ENCODE results near the gene NKX1-2. TPM values are rescaled to one million over a fixed set of nuclear protein-coding genes. Genes with fewer than 3 reads are reported as not detected.

Gene NKX1-2
- total RNA-seq, 2 experiments from 2014 or later = not detected

DNA sequence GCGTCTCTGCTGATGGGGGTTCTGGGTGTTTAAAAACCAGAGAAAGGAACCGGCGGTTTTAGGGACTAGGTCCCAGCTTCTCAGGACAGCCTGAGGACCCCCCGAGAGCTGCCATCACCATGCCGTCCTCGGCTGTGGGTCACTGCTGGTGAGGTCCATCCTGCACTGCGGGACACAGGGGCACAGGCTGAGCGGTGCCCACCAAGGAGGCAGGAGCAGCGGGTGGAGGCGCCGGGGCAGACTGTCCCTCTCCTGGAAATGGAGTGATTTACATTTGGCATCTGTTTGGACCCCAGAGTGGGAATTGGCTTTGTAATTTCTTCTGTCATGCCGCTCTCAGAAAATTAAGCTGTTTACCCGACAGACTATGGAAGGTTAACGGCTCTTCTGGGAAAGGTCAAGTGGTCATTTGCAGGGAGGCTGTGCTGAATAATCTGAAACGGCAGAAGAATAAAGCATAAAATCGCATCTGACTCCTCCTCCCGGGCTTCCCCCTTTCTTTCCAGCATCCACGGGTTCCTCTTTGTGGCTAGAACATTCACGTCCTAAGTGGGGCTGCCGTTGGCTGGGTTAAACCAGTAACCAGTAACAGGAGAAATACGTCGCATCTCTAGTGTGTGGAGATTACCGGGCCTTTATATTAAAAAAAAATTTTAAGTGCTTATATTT is 43.5 kb upstream of the NKX1-2 start:
- no peak for DNase-seq (ENCODE audit: low spot score)
- no peaks in the 10 kb centered on the region for H3K36me3 ChIP-seq (ENCODE audit: insufficient read depth, low read length)
- no TSS peak for BruUV-seq (replicated peaks)
- H3K4me1 ChIP-seq (ENCODE audit: insufficient read depth, low read length, poor library complexity, severe bottlenecking) = peaks cover 9% of the 10 kb centered on the region
- no peak overlapping the region for H3K4me3 ChIP-seq (ENCODE audit: low read depth, low read length, poor library complexity, severe bottlenecking)
- no peak overlapping the region for H3K27ac ChIP-seq (ENCODE audit: low read depth, low read length, poor library complexity, severe bottlenecking)
- H3K4me2 ChIP-seq (ENCODE audit: low read length) = no peak overlapping the region
- no peak for TF ChIP-seq EZH2phosphoT487 (IDR thresholded peaks at IDR 0.05; ENCODE audit: borderline replicate concordance, low read depth, low read length)
- TF ChIP-seq, protein P1, sequence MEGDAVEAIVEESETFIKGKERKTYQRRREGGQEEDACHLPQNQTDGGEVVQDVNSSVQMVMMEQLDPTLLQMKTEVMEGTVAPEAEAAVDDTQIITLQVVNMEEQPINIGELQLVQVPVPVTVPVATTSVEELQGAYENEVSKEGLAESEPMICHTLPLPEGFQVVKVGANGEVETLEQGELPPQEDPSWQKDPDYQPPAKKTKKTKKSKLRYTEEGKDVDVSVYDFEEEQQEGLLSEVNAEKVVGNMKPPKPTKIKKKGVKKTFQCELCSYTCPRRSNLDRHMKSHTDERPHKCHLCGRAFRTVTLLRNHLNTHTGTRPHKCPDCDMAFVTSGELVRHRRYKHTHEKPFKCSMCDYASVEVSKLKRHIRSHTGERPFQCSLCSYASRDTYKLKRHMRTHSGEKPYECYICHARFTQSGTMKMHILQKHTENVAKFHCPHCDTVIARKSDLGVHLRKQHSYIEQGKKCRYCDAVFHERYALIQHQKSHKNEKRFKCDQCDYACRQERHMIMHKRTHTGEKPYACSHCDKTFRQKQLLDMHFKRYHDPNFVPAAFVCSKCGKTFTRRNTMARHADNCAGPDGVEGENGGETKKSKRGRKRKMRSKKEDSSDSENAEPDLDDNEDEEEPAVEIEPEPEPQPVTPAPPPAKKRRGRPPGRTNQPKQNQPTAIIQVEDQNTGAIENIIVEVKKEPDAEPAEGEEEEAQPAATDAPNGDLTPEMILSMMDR (conservative IDR thresholded peaks at IDR 0.05; ENCODE audit: low read length) = no peak
- CTCF ChIA-PET (ENCODE audit: unreplicated experiment) = no interaction called here
- no peak overlapping the region for H2AFZ ChIP-seq (ENCODE audit: low read length)
- POLR2A ChIA-PET = interaction anchor here (0.6 to 0.7 kb wide), 4 partner anchors 10 to 1337 kb away, joined by 3 to 4 read pairs (median 3); no protein-coding TSS in a partner anchor
- intact Hi-C loops (cut with micrococcal nuclease; ENCODE audit: unreplicated experiment) = no loop called here
- H3K9me2 ChIP-seq (ENCODE audit: insufficient read depth, low read length) = no peaks in the 10 kb centered on the region
- H4K20me1 ChIP-seq (ENCODE audit: insufficient read depth, low read length) = no peaks in the 10 kb centered on the region
- H3K79me2 ChIP-seq (ENCODE audit: insufficient read depth, low read depth, low read length) = no peaks in the 10 kb centered on the region
- no peaks in the 10 kb centered on the region for H3K9me3 ChIP-seq (ENCODE audit: low read length)

DNA sequence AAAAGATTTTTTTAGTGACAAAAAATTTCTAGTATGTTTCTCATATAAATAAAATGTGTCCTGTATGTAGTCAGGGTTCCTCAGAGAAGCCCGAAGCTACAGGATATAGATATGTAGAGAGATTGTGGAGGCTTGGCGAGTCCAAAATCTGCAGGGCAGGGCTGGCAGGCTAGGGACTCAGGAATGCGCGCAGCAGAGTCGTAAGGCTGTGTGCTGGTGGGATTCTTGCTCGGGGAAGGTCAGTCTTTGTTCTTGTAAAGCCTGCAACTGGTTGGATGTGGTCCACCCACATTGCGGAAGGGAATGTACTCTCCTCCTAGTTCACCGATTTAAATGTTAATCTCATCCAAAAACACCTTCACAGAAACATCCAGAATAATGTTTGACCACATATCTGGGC is 42.4 kb upstream of the NKX1-2 start:
- Histone ChIP-seq H3K27ac (ENCODE audit: low read depth, low read length, poor library complexity, severe bottlenecking) (no peak overlapping the region), H3K9me3 (ENCODE audit: low read length) (peaks cover 2% of the 10 kb centered on the region; the same call in 1 of the 2 replicates), H3K4me1 (ENCODE audit: insufficient read depth, low read length, poor library complexity, severe bottlenecking) (peaks cover 10% of the 10 kb centered on the region), H3K9me2 (ENCODE audit: insufficient read depth, low read length) (no peaks in the 10 kb centered on the region), H4K20me1 (ENCODE audit: insufficient read depth, low read length) (no peaks in the 10 kb centered on the region), H3K4me2 (ENCODE audit: low read length) (no peak overlapping the region), H3K4me3 (ENCODE audit: low read depth, low read length, poor library complexity, severe bottlenecking) (no peak overlapping the region), H2AFZ (ENCODE audit: low read length) (no peak overlapping the region), H3K79me2 (ENCODE audit: insufficient read depth, low read depth, low read length) (no peaks in the 10 kb centered on the region), H3K36me3 (ENCODE audit: insufficient read depth, low read length) (no peaks in the 10 kb centered on the region; the same call in 1 of the 2 replicates)
- no TSS peak for BruUV-seq (replicated peaks)
- TF ChIP-seq EZH2phosphoT487 (IDR thresholded peaks at IDR 0.05; ENCODE audit: borderline replicate concordance, low read depth, low read length) = no peak
- TF ChIP-seq, protein P1 (conservative IDR thresholded peaks at IDR 0.05; ENCODE audit: low read length) = no peak
- DNase-seq (ENCODE audit: low spot score) = no peak
- POLR2A ChIA-PET = no interaction called here
- intact Hi-C loops (cut with micrococcal nuclease; ENCODE audit: unreplicated experiment) = no loop called here
- CTCF ChIA-PET (ENCODE audit: unreplicated experiment) = no interaction called here

DNA sequence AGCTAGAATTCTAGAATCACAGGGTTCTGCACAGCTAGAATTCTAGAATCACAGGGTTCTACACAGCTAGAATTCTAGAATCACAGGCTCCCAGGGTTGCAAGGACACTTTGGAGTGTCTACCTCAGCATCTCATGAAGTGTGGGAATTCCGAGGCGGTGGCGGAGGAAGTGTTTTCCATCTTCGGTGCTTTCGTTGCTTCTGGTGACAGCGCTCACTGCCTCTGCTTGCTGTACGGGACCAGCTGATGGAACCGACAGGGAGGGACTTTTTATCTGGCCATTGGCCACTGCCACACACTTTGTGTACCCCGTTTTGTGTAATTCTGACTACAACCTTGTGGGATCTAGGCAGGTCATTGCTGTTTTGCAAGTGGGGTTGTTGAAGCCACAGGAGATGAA is 41.3 kb upstream of the NKX1-2 start:
- H3K4me1 ChIP-seq (ENCODE audit: insufficient read depth, low read length, poor library complexity, severe bottlenecking) = peaks cover 10% of the 10 kb centered on the region
- no peaks in the 10 kb centered on the region for H3K79me2 ChIP-seq (ENCODE audit: insufficient read depth, low read depth, low read length)
- H3K36me3 ChIP-seq (ENCODE audit: insufficient read depth, low read length) = peaks cover 9% of the 10 kb centered on the region
- H3K9me3 ChIP-seq (ENCODE audit: low read length) = peaks cover 12% of the 10 kb centered on the region
- DNase-seq (ENCODE audit: low spot score) = no peak
- BruUV-seq (replicated peaks) = no TSS peak
- ChIA-PET POLR2A (no interaction called here), CTCF (ENCODE audit: unreplicated experiment) (no interaction called here)
- intact Hi-C loops (cut with micrococcal nuclease; ENCODE audit: unreplicated experiment) = no loop called here
- H2AFZ ChIP-seq (ENCODE audit: low read length) = no peak overlapping the region
- TF ChIP-seq EZH2phosphoT487 (IDR thresholded peaks at IDR 0.05; ENCODE audit: borderline replicate concordance, low read depth, low read length) = no peak
- TF ChIP-seq, protein P1 (conservative IDR thresholded peaks at IDR 0.05; ENCODE audit: low read length) = no peak
- no peak overlapping the region for H3K4me2 ChIP-seq (ENCODE audit: low read length)
- H4K20me1 ChIP-seq (ENCODE audit: insufficient read depth, low read length) = no peaks in the 10 kb centered on the region
- H3K27ac ChIP-seq (ENCODE audit: low read depth, low read length, poor library complexity, severe bottlenecking) = no peak overlapping the region
- no peaks in the 10 kb centered on the region for H3K9me2 ChIP-seq (ENCODE audit: insufficient read depth, low read length)
- H3K4me3 ChIP-seq (ENCODE audit: low read depth, low read length, poor library complexity, severe bottlenecking) = no peak overlapping the region

Measured in OCI-LY7 (cell line).